ENCODE measurements around the gene SOWAHB. TPM values are rescaled to one million over a fixed set of nuclear protein-coding genes. Genes with fewer than 3 reads are reported as not detected.

Gene SOWAHB, protein sequence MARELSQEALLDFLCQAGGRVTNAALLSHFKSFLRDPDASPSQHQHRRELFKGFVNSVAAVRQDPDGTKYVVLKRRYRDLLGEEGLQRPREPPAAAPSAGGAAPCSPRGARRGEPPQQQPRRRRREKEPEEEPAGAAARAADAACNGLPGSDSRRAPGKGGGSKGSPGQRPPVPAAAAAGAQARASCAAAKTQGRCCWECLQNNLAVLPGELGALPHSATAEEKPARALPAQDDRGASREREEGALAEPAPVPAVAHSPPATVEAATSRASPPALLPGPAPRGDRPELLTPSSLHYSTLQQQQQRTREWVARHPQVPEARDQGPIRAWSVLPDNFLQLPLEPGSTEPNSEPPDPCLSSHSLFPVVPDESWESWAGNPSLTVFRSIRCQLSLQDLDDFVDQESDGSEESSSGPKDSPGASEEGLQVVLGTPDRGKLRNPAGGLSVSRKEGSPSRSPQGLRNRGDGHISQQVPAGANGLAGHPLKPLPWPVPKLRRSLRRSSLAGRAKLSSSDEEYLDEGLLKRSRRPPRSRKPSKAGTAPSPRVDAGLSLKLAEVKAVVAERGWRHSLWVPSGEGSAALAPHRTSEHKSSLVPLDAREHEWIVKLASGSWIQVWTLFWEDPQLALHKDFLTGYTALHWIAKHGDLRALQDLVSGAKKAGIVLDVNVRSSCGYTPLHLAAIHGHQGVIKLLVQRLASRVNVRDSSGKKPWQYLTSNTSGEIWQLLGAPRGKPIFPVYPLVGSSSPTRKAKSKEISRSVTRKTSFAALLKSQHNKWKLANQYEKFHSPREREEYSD
- 0.13 TPM in 1 of 2 replicates, not detected in the other for total RNA-seq

GRCh38 chr4:76897536-76898384 lies at the start of gene SOWAHB:
SOWAHB (minus strand) TSS chr4:76898144; CDS start chr4:76897849, 295 bp downstream.

Other genes starting within 250 kb of the SOWAHB start
- gene SEPTIN11, start 51.6 kb upstream of the SOWAHB start, total RNA-seq, result 105 and 236 TPM in 2 replicates
- 201 and 350 TPM in 2 replicates for gene CCNI, start 177.8 kb upstream of the SOWAHB start, total RNA-seq

All from epithelial cell of alveolus of lung (primary cell).